Measurements from ENCODE around the gene RPH3AL.

Gene RPH3AL

DNA sequence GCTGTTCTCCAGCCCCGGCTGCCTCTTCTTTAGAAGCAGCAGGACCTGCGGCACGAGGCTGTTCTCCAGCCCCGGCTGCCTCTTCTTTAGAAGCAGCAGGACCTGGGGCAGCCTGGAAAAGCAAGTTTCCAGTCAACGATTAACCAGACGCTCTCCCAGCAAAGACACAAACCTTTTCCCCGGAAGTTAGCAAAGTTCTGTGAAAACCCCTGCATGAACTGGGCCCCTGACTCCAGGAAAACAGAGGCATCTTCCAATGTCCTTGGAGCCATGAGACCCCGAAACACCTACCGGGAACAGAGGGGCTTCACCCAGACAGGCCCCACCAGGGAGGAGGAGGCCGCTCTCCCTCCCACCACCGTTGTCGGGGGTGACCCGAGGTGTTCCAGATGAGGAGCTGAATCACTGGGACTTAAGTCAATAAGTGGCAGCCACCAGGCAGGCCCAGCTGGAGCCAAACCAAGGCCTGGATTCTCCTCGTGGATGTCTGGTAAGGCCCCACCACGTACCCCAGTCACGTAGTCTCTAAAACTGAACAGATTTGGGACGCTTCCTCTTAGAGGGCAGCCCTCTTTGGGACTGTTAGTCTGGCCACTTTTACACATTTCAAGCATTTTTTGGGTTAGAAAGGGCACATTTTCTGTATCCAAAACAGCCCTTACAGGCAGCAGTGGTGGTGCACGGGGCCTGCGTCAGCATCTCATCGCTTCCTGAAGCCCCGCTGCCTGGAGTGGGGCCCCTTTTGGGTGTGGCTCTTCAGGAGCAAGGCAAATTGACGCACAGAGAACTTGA is at the start of gene RPH3AL:
TSS of gene RPH3AL (minus strand) at position 387 of the 792 bp plus-strand sequence. CDS start 25,264 bp downstream, outside the sequence.
- FAIRE-seq = no peak

GRCh38 chr17:400257-400656 is 47.6 kb upstream of the RPH3AL start:
- DNase-seq (ENCODE audit: low spot score) = no peak
- FAIRE-seq = no peak

More for the DNA sequence above, at the start of gene RPH3AL:
- no peak for DNase-seq (ENCODE audit: low spot score)

DNA sequence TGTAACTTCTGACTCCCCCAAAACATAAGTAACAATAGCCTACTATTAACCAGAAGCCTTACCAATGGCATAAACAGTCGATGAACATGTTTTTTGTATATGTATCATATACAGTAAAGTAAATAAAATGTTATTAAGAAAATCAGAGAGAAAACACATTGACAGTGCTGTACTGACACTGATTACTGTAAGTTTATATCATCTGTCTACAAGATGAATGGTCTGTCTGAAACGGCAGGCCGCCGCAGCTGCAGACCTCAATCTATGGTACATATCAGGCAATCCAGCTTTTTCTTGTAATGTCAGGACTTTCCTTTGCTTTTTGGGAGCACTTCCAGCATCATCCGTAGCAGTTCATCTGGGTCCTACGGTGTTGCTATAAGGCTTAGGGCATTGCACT is 44.2 kb upstream of the RPH3AL start:
- FAIRE-seq (no peak), DNase-seq (ENCODE audit: low spot score) (no peak)

- DNase-seq (ENCODE audit: low spot score) (no peak), FAIRE-seq (no peak)
Measured at GRCh38 chr17:395974-396373, 43.4 kb upstream of the RPH3AL start.

- FAIRE-seq (no peak), DNase-seq (ENCODE audit: low spot score) (no peak)
Measured at GRCh38 chr17:395179-395578, 42.6 kb upstream of the RPH3AL start.

DNA sequence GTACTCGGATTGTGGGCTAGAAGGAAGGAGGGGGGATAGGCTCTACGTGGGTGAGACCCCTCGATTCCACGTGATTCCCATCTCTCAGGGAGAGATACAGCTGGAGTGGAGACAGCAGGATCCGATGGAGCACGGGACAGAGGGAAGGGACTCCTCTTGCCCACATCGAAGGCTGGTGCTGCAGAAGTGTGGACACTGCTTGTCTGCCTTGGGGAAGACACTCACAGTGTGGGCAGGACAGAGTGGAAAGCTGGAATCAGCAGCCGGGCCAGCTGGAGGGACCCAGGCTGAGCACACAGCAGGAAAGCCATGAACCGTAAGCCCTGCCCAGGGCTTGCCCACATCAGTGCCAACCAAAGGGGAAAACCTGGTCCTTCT is 42.1 kb upstream of the RPH3AL start:
- DNase-seq (ENCODE audit: low spot score) (no peak), FAIRE-seq (no peak)

GRCh38 chr17:393806-394717 is 41.5 kb upstream of the RPH3AL start:
- FAIRE-seq (no peak), DNase-seq (ENCODE audit: low spot score) (no peak)

DNA sequence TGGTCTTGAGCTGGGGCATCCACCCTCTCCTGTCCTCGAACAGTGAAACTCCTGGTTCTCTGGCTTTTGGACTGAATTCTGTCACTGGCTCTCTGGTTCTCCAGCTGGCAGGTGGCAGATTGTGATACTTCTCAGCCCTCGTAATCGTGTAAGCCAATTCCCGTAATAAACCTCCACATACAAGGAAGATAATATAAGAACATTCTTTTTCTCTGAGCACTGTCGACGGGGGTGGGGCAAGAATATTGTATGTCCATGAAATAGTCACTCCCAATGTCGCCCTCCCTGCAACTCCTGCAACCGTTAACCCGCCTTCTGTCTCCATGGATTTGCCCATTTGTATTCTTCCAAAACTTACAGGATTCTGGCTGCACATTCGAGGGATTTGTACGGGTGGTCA is 39.2 kb upstream of the RPH3AL start:
- FAIRE-seq (no peak), DNase-seq (ENCODE audit: low spot score) (no peak)

GRCh38 chr17:390025-390424 is 37.4 kb upstream of the RPH3AL start:
- no peak for DNase-seq (ENCODE audit: low spot score)

DNA sequence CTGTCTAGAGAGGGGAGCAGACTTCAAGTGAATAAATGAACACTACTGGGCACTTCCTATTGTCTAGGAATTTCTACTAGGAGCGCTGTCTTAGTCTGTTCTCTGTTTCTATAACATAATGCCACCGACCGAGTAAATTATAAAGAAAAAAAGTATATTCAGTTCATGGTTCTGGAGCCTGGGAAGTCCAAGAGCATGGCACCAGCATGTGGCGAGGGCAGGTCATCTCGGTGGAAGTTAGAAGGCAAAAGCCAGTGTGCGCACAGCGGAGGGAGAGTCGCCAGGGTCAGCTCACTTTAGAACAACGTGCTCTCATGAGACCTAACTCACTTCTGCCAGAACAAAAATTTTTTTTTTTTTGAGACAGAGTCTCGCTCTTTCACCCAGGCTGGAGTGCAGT is 35.5 kb upstream of the RPH3AL start:
- FAIRE-seq = no peak
- DNase-seq (ENCODE audit: low spot score) = no peak

More at GRCh38 chr17:390025-390424, 37.4 kb upstream of the RPH3AL start:
- FAIRE-seq = no peak

DNA sequence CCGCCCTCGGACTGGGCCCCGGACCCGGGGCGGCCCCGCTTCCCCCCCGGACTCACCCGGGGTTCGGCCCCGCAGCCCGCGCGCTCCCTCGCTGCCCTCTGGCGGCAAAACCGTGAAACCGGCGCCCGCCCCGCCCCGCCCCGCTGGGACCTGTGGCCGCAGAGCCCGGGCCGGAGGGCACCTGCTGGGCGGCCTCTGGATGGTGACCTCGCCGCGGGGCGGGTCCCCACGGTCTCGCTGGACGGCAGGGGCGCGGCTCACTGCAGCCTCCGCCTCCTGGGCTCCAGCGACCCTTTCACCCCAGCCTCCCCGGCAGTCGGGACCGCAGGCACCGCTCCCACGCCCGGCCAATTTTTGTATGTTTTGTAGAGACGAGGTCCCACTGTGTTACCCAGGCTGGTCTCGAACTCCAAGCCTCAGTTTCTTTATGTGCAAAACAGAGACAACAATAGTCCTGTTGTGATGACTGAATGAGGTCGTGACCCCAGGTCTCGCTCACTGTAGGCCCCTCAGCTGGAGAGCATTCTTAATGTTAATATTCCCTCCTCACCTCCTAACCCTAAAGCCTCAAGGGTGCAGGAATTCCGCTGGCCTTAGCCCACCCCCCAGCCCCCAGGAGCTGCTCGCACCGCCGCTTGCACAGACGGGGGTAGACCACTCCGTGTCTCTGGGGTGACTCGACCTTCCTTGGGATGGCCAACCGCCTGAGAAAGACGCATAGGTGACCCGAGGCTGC is 33.7 kb upstream of the RPH3AL start:
- FAIRE-seq = no peak
- peak; percentile 81 for DNase-seq (ENCODE audit: low spot score)

DNA sequence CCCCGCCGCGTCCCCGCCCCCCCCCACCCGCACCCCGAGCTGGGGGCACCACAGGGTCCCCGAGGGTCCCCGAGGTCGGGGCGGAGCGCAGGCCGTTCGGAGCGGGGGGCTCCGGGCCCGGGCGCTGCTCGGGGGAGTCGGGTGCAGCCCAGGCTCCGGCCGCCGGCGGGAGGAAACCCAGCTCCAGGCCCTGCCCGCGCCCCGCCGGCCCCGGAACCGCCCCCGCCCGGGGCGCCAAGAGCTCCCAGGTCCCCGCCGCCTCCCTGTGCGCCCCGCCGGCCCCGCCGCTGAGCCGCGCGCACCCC is 33.2 kb upstream of the RPH3AL start:
- DNase-seq (ENCODE audit: low spot score) = no peak
- no peak for FAIRE-seq

GRCh38 chr17:385178-385835 is 32.7 kb upstream of the RPH3AL start:
- no peak for FAIRE-seq

DNA sequence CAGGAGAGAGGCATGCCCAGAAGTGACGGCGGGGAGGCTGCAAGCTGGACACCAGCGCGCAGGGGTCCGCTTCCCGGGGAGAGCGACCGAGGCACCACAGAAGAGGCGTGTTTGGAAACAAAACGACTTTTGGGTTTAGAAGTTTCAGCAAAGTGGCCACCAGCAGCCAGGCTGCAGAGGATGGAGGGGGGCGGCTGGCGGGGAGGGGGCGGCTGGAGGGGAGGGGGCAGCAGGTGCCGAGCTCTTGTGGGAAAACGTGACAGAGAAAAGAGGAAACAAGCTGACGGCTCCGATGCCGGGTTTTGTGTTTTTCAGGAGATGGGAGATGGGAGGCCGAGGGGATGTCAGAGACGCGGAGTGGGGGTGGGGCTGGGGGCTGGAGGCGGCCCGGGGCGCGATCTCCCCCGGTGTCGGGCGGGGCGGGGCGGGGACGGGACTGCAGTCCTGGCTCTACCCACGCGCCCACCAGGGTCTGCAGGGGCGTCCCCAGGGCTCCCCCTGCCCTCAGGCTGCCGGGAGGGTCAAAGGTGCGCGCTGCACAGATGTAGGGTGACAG is 32.1 kb upstream of the RPH3AL start:
- no peak for FAIRE-seq
- DNase-seq (ENCODE audit: low spot score) = no peak

More at GRCh38 chr17:385178-385835, 32.7 kb upstream of the RPH3AL start:
- peak; percentile 52 for DNase-seq (ENCODE audit: low spot score)

DNA sequence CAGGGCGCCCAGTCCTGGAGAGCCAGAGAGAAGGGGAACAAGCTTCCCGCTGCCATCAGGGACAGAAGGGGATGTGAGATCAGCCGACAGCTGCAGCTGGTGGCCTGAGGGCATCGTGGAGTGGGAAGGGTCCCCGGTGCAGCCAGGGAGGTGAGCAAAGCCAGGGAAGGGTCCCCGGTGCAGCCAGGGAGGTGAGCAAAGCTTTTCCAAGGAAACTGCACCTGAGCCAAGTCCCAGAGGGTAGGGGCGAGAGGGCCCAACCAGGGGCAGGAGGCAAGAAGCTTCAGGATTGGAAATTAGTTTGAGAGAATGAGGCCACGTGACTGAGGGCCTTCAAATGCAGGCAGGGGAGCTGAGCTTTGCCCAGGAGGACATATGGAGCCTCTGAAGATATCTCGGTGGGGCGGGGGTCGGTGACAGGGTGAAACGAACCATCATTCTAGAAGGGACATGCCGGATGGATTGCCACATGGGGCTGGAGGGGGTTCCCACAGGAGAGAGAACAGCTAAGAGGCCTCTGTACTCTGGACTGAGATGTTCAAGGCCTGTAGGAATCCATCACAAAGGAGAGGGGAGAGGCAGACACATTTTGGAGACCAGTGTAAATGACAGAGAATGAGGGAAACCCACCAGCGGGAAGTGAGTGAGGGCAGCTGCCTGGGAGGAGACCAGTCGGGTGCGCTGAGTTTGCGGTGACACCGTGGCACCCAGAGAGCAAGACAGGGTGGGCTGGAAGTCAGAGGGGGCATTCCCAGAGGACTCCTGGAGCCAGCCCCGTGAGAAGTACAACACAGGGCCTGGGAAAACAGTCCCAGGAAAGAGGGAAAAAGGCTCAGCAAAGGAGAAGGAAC is 31.4 kb upstream of the RPH3AL start:
- DNase-seq (ENCODE audit: low spot score) (no peak), FAIRE-seq (no peak)

DNA sequence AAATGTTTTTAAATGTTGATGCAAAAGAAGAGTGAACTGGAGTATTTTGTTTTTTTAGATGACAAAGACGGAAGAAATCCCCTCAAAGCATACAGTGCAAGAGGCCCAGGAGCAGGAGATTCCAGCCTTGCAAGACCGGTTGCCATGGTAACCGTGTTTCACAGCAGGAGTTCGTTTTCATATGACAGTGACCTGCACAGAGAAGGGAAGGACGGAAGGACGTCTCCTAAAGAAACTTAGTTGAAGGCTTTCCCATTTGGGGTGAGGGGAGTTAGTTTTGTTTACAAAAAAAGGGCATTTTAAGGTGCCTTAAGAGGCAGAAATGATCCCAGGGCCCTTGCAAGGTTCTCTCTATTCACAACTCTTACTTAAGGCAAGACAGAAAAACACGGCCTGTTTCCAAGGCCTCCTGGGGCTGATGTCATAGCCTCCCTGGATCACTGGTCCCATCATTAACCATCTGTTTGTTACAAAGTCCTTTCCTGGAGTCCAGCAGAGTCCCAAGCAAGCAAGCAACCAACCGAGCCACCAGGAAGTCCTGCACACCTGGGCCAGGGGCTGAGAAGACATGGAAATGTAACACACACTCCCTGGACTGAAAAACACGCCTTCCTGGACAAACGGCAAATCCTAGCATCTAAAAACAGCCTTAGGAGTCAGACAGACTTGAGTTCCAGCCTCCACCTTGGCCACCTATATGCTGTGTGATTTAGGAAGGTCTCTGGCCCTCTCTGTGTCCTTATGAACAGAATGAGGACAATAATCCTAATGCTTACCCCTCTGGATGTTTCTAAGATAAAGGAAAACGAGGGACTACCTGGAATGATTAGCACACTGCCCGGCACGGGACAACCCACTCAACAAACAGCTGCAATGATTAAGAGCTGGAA is 30.3 kb upstream of the RPH3AL start:
- FAIRE-seq = no peak
- no peak for DNase-seq (ENCODE audit: low spot score)

GRCh38 chr17:381941-382643 is 29.5 kb upstream of the RPH3AL start:
- FAIRE-seq (no peak), DNase-seq (ENCODE audit: low spot score) (no peak)

DNA sequence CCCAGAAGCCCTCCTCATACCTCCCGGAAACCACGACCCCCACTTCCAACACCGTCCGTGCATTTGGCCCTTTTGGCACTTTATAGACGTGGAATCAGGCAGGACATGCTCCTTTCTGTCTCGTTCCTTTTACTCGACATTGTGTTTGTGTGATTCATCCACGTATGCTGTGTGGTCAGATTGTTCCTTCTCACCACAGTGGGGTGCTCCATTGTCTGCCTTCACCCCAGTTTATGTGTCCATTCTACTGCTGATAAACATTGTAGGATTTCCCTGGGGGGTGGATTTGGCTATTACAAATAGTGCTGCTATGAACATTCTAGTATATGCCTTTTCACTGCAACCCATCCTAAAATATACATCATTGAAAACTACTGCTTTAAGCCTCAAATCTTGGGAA is 28.9 kb upstream of the RPH3AL start:
- FAIRE-seq = no peak

More for the DNA sequence above, 28.9 kb upstream of the RPH3AL start:
- no peak for DNase-seq (ENCODE audit: low spot score)

Data from urothelium cell line (cell line).